RCC 7860 (cell line): ENCODE results near the gene IFNGR2.
A peak's percentile ranks its signal among the peaks of the same experiment; 100 is the strongest.

Experiments used
- DNase-seq: peaks from one replicate; pipeline ENCODE4 v3.0.0-alpha.2; 2015; ENCODE audit warnings: low spot score
- FAIRE-seq: peaks from 2 replicates; lab custom pipeline; 2012; peaks lifted over from hg19 to GRCh38; lab: Jason Lieb, UNC

Gene IFNGR2

DNA sequence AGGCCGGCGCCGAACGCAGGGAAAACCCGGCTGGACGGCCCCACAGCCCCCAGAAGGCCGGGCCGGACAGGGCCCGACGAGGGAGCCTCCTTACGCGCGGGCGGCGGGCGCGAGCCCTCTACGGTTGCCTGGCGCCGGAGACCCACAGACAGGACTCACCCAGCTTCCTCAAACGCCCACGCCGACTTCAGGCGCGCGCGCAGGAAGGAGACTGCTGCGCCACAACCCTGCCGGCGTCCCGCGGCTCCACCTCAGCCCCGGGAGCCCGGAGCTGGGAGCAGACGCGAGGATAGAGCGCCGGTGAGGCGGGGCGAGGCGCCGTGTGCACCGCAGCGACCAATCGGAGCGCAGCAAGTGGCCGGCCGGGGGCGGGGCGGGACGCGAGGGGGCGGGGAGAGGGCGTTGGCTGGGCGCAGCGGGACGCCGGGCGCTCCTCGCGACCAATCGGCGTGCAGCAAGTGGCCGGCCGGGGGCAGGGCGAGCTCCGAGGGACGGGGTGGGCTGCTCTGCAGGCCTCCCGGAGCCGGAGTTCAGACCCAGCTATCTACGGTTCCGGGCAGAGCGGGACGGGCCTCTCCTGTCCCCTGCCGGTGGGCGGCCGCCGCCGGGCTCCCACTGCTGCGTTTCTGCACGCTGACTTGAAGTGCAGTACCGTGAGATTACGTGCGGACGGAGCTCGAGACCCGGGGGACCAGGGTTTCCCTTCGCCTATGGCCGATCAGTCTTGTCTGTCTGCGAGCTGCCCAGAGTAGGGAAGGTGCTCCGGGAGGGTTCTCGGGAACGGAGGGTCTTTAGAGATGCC is 76.7 kb downstream of the IFNGR2 start, which contains the start of gene TMEM50B:
Gene TMEM50B, minus strand, starts transcription at position 296 of the 802 bp plus-strand sequence. CDS start 11,089 bp downstream, outside the sequence.
- peak; percentile 89 for DNase-seq

DNA sequence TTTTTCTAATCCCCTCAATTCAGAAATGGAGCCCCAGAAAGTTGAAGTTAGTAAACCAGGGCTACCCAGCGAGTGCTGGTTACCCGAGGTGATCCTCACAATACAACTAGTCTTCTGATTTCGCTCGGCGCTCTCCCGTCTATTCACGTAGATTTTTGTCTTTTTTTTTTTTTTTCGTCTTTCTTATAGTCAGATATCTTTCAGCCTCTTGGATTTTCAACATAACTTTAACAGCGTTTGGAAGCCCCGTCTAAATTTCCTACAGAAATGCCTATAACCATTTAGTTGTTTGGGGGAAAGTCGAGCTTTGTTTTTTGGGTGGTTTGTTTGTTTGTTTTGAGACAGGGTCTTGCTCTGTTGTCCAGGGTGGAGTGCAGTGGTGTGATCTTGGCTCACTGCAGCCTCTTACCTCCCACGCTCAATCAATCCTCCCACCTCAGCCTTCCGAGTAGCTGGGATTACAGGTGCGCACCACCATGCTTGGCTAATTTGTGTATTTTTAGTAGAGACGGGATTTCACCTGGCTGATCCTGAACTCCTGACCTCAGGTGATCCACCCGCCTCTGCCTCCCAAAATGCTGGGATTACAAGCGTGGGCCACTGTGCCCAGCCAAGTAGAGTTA is 77.4 kb downstream of the IFNGR2 start:
- DNase-seq (no peak), FAIRE-seq (no peak)

More for the DNA sequence above, 76.7 kb downstream of the IFNGR2 start, which contains the start of gene TMEM50B:
- no peak for FAIRE-seq

DNA sequence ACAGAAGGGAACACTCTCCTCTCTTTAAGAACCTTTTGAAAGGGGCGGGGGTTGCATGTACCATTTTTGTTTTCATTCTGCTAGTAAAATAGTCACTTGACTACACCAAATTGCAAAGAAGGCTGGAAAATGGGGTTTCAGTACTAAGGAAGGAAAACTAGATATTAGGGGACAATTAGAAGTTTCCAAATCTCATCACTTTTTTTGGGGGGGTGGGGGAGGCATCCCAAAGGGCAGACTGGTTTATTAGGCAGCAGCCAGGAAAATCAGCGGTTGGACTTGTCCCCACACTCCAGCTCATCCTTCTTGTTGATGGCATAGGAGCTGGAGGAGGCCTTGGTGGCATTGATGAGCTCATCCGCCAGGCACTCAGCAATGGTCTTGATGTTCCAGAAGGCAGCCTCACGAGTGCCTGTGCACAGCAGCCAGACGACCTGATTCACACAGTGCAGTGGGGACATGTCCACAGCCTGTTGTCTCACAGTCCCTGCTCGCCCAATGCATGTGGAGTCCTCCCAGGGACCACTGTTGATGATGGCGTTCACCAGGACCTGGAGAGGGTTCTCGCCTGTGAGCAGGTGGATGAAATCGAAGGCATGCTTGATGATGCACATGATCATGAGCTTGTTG is 78.2 kb downstream of the IFNGR2 start:
- FAIRE-seq (no peak), DNase-seq (peak; percentile 46)
